HCT116 (cell line): ENCODE measurements around the gene PLEKHA6. TPM values are rescaled to one million over a fixed set of nuclear protein-coding genes. Genes with fewer than 3 reads are reported as not detected.

ENCODE experiments used
- ATAC-seq: fragments of 200-7000 bp; cut with Tn5 transposase; 2 replicates; pipeline ENCODE4 v1.9.1; 2020; ENCODE audit warnings: mild to moderate bottlenecking, moderate library complexity
- BruUV-seq: library from RNA; stranded (reverse); fragments of 400-500 nt; replicated peaks from 2 replicates; lab custom pipeline; 2021; lab: Mats Ljungman, UMichigan
- CTCF ChIA-PET: fragments of 300-600 bp; sonication (Branson Sonifier 250); formaldehyde crosslinking; loops from one replicate; lab custom pipeline; 2021; ENCODE audit warnings: antibody characterized with exemption; lab: Charles Lee
- POLR2A ChIA-PET: fragments of 300-600, 350-600 bp; sonication (Branson Sonifier 250); formaldehyde crosslinking; loops from one replicate; lab custom pipeline; 2021; ENCODE audit warnings: antibody characterized with exemption; lab: Charles Lee
- RAD21 ChIA-PET, 2 experiments: fragments of 300-600 bp; sonication (Branson Sonifier 250); formaldehyde crosslinking; loops; one replicate each; lab custom pipeline; 2023; ENCODE audit warnings: low total read pairs in 2 of 2; ENCODE audit not compliant: uncharacterized antibody in 2 of 2, unreplicated experiment in 2 of 2, low non-redundant PET in 1 of 2; lab: Charles Lee
- DNase-seq: peaks from one replicate; pipeline ENCODE4 v3.0.0-alpha.2; 2010; ENCODE audit warnings: low read depth, low spot score
- H2AFZ ChIP-seq: fragments of 200-600 bp; shearing (Covaris generic), sonication (generic); 2 replicates; pipeline ENCODE4 v1.6.1; 2017; ENCODE audit warnings: low read depth, mixed run types, mixed read lengths, antibody characterized with exemption, low read length; ENCODE audit not compliant: poor library complexity, severe bottlenecking
- H3K27ac ChIP-seq: 2 replicates; pipeline ENCODE4 v1.5.1; 2012; ENCODE audit warnings: low read depth, low read length
- H3K27me3 ChIP-seq: fragments of 200-600 bp; sonication (generic); 2 replicates; pipeline ENCODE4 v1.6.1; 2016; ENCODE audit warnings: mixed run types, low read length, mixed read lengths; ENCODE audit not compliant: insufficient read depth
- H3K36me3 ChIP-seq, 2 experiments: fragments of 200-500 bp in 1 of 2; fragments of 200-600 bp in 1 of 2; sonication (Bioruptor generic) in 1 of 2; sonication (generic) in 1 of 2; 2 replicates each; pipeline versions ENCODE4 v1.5.1 to v1.6.1; 2014 to 2016; ENCODE audit warnings: low read length in 2 of 2, inconsistent platforms in 1 of 2, mixed read lengths in 1 of 2, mixed run types in 1 of 2; ENCODE audit not compliant: insufficient read depth in 2 of 2, control insufficient read depth in 1 of 2
- H3K4me1 ChIP-seq, 2 experiments: fragments of 200-600 bp in 1 of 2; sonication (generic) in 1 of 2; 2 replicates each; pipeline versions ENCODE4 v1.5.1 to v1.6.1; 2012 to 2017; ENCODE audit warnings: low read length in 2 of 2, inconsistent platforms in 1 of 2, mild to moderate bottlenecking in 1 of 2, mixed read lengths in 1 of 2, mixed run types in 1 of 2, moderate library complexity in 1 of 2; ENCODE audit not compliant: insufficient read depth in 2 of 2, control insufficient read depth in 1 of 2
- H3K4me2 ChIP-seq: fragments of 200-600 bp; sonication (generic); 2 replicates; pipeline ENCODE4 v1.6.1; 2017; ENCODE audit warnings: mixed run types, low read length, mixed read lengths
- H3K4me3 ChIP-seq, 2 experiments: fragments of 200-600 bp in 1 of 2; sonication (generic) in 1 of 2; replicated peaks in 1 of 2; 2 replicates each; pipeline ENCODE4 v1.5.1; 2011 to 2016; ENCODE audit warnings: low read length in 2 of 2, control low read depth in 1 of 2, low read depth in 1 of 2, mild to moderate bottlenecking in 1 of 2, mixed read lengths in 1 of 2, mixed run types in 1 of 2
- H3K79me2 ChIP-seq: fragments of 200-600 bp; sonication (generic); 2 replicates; pipeline ENCODE4 v1.6.1; 2017; ENCODE audit warnings: mild to moderate bottlenecking, mixed run types, low read length, moderate library complexity, mixed read lengths; ENCODE audit not compliant: insufficient read depth
- H3K9ac ChIP-seq: fragments of 200-600 bp; sonication (generic); 2 replicates; pipeline ENCODE4 v1.6.1; 2016; ENCODE audit warnings: low read length, mixed read lengths
- H3K9me2 ChIP-seq: fragments of 200-600 bp; sonication (generic), shearing (Covaris generic); 2 replicates; pipeline ENCODE4 v1.6.1; 2017; ENCODE audit warnings: mixed run types, mild to moderate bottlenecking, moderate library complexity; ENCODE audit not compliant: insufficient read depth
- H3K9me3 ChIP-seq, 2 experiments: fragments of 200-500 bp in 1 of 2; fragments of 200-600 bp in 1 of 2; sonication (Bioruptor generic) in 1 of 2; sonication (generic) in 1 of 2; 2 replicates each; pipeline ENCODE4 v1.6.1; 2014 to 2017; ENCODE audit warnings: low read length in 2 of 2, mixed read lengths in 2 of 2, inconsistent platforms in 1 of 2, low read depth in 1 of 2, mild to moderate bottlenecking in 1 of 2, mixed run types in 1 of 2, moderate library complexity in 1 of 2; ENCODE audit not compliant: control insufficient read depth in 1 of 2, insufficient read depth in 1 of 2
- H4K20me1 ChIP-seq: fragments of 200-600 bp; sonication (generic), shearing (Covaris generic); 2 replicates; pipeline ENCODE4 v1.6.1; 2017; ENCODE audit warnings: mixed run types, mild to moderate bottlenecking, moderate library complexity; ENCODE audit not compliant: insufficient read depth
- FOSL1 ChIP-seq: IDR thresholded peaks from 2 replicates; pipeline ENCODE4 v1.6.1; 2012; ENCODE audit warnings: low read depth
- JUND ChIP-seq: IDR thresholded peaks from 2 replicates; pipeline ENCODE4 v1.6.1; 2012
- SP1 ChIP-seq: IDR thresholded peaks from 2 replicates; pipeline ENCODE4 v1.6.1; 2012; ENCODE audit warnings: low read depth
- intact Hi-C: fragments of 100-400 bp; cut with micrococcal nuclease; formaldehyde crosslinking; loops from 2 replicates; pipeline ENCODE4 v1.10.0; 2022
- total RNA-seq: library from RNA; stranded (reverse); gene quantifications from one replicate; pipeline ENCODE4 v1.2.1, GENCODE V29; 2021; ENCODE audit not compliant: unreplicated experiment

The PLEKHA6 gene
- total RNA-seq, 1 experiment from 2014 or later: 13.1 TPM

DNA sequence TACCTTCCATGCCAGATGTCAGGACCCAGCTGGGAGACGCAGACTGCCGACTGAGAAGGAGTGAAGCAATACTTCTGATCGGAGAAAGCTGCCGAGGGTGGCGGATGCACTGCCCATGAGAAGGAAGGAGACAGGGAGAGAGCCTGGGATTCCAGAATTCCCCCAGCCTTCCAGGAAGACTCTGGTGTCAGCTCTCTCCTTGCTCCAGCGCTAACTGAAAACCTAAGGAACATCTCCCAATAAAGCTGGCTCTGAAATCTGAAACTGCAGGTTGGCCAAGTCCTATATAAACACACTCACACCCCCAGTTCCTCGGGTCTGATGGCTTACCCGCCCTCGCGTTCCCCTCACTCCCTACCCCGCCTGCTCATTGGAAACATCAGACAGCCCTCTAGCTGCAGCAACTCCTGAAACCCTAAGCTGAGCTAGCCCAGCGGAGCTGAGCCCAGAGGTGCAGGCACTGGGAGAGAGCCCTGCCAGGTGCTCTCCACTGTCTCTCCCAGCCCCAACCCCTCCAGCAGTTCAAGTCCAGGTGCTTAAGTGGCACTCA is 52.3 kb downstream of the PLEKHA6 start:
- no peaks in the 10 kb centered on the region for H3K36me3 ChIP-seq
- POLR2A ChIA-PET: no interaction called here
- no peak for TF ChIP-seq JUND
- TF ChIP-seq, all 23 proteins: peak for 0
- ATAC-seq (no peak), DNase-seq (no peak)
- H3K79me2 ChIP-seq: no peaks in the 10 kb centered on the region
- H3K9me3 ChIP-seq: no peaks in the 10 kb centered on the region
- ChIA-PET CTCF (interaction anchor here (1.2 kb wide), 1 partner anchor 101 kb away, joined by 3 read pairs; no protein-coding TSS in a partner anchor), RAD21 (no interaction called here)
- H3K27ac ChIP-seq: no peak overlapping the region
- H3K4me1 ChIP-seq: peaks cover 0 to 17% of the 10 kb centered on the region in 2 experiments; a peak in 2 of 4 replicates
- intact Hi-C loops: no loop called here
- H3K9me2 ChIP-seq: no peaks in the 10 kb centered on the region
- H2AFZ ChIP-seq: no peak overlapping the region
- BruUV-seq: no TSS peak
- H3K4me3 ChIP-seq: no peak overlapping the region
- no peak overlapping the region for H3K9ac ChIP-seq
- H3K4me2 ChIP-seq: no peak overlapping the region
- no peaks in the 10 kb centered on the region for H4K20me1 ChIP-seq
- H3K27me3 ChIP-seq: no peaks in the 10 kb centered on the region

DNA sequence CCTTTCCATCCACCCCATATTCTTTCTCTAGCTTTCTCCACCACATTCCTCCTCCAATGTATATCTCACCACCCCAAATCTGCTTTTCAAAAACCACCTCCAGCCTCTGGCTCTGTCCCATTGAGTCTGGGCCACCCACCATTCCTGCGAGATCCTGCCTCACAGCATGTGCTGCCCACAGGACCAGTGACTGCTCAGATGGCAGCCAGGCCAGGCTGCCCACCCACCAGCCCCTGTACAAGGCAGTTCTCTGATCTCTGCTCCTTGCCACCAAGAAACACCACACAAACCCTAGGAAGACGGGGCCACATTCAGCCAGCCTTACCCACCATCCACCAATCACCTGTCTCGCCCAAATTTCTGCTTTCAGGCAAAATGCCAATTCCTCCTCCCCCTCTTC is 53.7 kb downstream of the PLEKHA6 start:
- H3K79me2 ChIP-seq: no peaks in the 10 kb centered on the region
- ATAC-seq (no peak), DNase-seq (no peak)
- TF ChIP-seq FOSL1: no peak
- H3K9me3 ChIP-seq: no peaks in the 10 kb centered on the region
- ChIA-PET RAD21 (no interaction called here), CTCF (no interaction called here), POLR2A (no interaction called here)
- H3K27ac ChIP-seq: no peak overlapping the region
- H3K27me3 ChIP-seq: no peaks in the 10 kb centered on the region
- no peak overlapping the region for H3K4me2 ChIP-seq
- no peak overlapping the region for H3K4me3 ChIP-seq
- H4K20me1 ChIP-seq: no peaks in the 10 kb centered on the region
- H2AFZ ChIP-seq: no peak overlapping the region
- H3K9me2 ChIP-seq: no peaks in the 10 kb centered on the region
- intact Hi-C loops: no loop called here
- no TSS peak for BruUV-seq
- peaks cover 0 to 17% of the 10 kb centered on the region in 2 experiments; a peak in 2 of 4 replicates for H3K4me1 ChIP-seq
- no peaks in the 10 kb centered on the region for H3K36me3 ChIP-seq
- H3K9ac ChIP-seq: no peak overlapping the region

DNA sequence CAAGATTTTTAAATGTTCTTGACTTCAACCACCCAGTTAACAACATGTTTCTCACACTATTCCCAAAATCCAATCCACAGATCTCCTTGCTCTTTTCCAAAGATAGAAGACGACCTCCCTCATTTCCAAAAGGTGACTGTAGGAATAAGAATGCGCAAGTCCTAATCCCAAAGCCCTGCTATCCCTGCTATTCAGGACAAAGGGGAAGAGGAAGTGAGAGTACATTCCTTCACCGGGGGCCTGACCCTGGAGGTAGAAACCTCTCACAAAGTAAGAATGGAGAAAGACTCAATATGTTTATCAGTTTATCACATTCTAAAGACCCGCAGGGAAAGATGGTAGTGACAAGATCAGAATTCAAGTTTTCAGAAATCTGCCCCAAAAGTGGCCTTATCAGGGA is 55.7 kb downstream of the PLEKHA6 start:
- Histone ChIP-seq H3K9ac (no peak overlapping the region), H3K4me2 (peak overlapping the region; percentile 53), H3K4me1 (peaks cover 0 to 17% of the 10 kb centered on the region in 2 experiments; a peak in 2 of 4 replicates), H3K27ac (no peak overlapping the region), H4K20me1 (no peaks in the 10 kb centered on the region), H3K27me3 (no peaks in the 10 kb centered on the region), H3K4me3 (no peak overlapping the region), H3K9me2 (no peaks in the 10 kb centered on the region), H3K9me3 (no peaks in the 10 kb centered on the region), H3K36me3 (no peaks in the 10 kb centered on the region), H3K79me2 (no peaks in the 10 kb centered on the region), H2AFZ (no peak overlapping the region)
- 0 out of 2 replicates have a peak, but pooled peaks have one; percentile 36 for ATAC-seq
- intact Hi-C loops: no loop called here
- POLR2A ChIA-PET: no interaction called here
- TF ChIP-seq SP1: 0 out of 2 replicates have a peak, but pooled peaks have one; percentile 17
- TF ChIP-seq JUND: no peak
- no TSS peak for BruUV-seq
- CTCF ChIA-PET: no interaction called here
- RAD21 ChIA-PET: no interaction called here
- no peak for DNase-seq
